NCI-H526 treated with DMSO at 0.1 percent for 48 hours (cell line): ENCODE data around the gene FAM219A.
"Not testable (repeated sequence)": the region's sequence is repeated elsewhere in the genome, so short reads cannot be mapped to it uniquely, and the experiment has no call there.

ENCODE experiments used
- DNase-seq: peaks from one replicate; lab custom pipeline; 2025; lab: John Stamatoyannopoulos, UW

FAM219A gene

DNA sequence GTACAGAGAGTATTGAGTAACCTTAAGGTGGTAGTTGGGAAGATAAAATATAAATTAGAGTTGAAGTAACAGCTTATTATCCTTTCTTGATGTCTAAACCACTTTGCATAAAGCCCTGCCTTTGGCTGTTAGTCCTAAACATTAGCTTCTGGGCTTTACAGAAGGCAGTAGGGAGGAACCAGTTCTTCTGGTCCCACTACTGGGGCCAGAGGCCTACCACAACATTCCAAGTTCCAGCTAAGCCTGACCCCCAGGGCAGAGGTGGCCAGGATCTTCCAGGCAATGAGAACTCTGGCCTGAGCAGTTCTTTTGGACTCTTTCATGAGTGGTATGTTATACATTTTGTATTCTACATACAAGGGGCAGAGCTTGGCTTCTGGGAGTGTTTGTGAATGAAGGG is 26.3 kb upstream of the FAM219A start:
- DNase-seq: peak; percentile 8

DNA sequence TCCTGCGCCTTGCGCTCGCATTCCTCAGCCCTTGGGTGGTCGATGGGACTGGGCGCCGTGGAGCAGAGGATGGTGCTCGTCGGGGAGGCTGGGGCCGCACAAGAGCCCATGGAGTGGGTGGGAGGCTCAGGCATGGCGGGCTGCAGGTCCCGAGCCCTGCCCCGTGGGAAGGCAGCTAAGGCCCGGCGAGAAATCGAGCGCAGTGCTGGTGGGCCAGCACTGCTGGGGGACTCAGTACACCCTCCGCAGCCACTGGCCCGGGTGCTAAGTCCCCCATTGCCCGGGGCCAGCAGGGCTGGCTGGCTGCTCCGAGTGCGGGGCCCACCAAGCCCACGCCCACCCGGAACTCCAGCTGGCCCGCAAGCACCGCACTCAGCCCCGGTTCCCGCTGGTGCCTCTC is 24.4 kb upstream of the FAM219A start:
- not testable (repeated sequence) for DNase-seq

DNA sequence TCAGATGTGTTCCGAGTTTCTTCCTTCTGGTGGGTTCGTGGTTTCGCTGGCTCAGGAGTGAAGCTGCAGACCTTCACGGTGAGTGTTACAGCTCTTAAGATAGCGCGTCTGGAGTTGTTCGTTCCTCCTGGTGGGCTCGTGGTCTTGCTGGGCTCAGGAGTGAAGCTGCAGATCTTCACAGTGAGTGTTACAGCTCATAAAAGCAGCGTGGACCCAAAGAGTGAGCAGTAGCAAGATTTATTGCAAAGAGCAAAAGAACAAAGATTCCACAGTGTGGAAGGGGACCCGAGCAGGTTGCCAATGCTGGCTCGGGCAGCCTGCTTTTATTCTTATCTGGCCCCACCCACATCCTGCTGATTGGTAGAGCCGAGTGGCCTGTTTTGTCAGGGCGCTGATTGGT is 23.2 kb upstream of the FAM219A start:
- not testable (repeated sequence) for DNase-seq

DNA sequence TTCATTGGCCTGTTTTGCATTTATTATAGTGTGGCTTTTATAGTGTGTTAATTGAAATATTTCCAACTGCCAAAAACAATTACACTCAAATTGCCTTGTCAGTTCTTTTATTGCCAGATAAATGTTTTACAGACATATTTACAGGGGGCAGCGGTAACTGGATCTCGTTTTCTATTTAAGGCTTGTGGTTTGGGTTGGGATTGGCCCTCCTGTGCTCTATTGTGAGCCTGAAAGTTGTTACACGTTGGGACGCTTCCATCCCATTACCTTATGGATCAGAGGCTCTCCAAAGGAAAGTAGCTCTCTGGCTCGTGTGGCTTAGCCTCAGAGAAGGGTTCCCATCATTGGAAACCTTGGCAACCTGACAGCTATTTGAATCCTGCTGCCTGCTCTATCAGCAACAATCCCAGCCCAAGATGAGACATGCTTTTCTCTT is 21.1 kb upstream of the FAM219A start:
- peak; percentile 64 for DNase-seq

DNA sequence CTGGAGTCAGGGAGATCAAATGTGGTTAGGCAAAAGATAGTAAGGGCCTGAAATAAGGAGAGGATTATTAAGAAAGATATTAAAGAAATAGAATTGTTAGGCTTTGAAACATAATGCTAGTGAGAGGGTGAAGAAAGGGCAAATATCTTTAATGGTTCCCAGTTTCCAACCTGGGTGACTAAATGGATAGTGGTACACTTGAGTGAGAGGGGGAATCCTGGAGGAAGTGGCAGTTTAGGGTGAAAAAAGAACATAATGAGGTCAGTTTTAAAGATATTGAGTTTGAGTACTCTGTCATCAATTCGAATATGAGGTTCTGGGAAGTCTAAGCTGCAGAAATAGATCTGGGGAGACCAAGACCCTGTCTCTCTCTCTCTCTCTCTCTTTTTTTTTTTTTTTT is 19.2 kb upstream of the FAM219A start:
- no peak for DNase-seq

DNA sequence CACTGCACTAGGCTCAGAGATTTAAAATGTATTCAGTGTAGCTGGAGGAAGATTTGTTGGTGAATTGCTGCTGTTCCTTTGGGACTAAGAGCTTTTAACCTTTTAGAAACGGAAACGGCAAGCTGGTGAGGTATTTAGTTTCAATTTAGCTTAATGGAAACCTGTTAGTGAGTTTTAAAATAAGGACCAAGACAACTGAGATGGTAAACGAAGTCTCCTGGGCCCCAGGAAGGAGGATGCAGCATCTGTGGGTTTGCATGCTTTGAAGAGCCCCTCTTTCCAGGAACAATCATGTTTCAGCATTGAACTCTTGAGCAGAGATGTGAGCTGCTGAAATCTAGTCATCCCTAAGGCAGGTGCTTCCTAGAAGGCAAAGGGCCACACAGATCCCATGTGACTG is 16.7 kb upstream of the FAM219A start:
- no peak for DNase-seq

DNA sequence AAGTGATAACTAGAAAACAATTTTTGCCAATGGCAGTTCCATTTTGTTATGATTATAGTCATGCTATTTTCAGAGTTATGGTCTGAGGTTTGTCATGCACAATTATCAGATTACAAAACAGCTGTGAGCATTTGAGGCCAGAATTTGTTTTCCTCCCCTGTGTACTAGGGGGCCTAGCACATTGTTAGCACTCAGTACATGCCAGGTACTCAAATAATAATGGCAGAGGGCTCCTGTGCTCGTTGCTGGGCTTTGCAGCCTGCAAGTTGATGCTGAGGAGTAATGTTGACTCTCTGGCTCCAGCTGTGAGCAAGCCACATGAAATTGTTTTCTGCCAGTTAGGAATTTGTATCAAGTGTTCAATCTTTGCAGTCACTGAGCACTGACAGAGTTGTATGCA is 7.1 kb upstream of the FAM219A start:
- DNase-seq: no peak

DNA sequence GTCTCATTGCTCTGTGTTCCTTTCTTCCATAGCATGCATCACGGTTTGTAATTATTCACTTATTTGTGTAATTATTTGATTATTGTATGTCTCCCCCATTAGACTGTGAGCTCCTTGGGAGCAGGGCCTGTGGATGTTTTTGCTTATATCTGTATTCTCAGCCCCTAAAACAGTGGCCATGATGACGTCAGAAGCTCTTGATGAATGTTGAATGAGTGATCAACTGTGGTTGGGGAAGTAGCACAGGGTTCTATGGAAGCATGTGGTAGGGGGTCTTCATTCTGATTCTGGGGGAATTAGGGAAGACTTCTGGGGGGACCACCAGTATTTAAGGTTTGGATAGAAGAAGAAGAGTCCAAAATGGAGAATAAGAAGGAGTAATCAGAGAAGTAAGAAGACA is 6.2 kb upstream of the FAM219A start:
- DNase-seq: no peak

DNA sequence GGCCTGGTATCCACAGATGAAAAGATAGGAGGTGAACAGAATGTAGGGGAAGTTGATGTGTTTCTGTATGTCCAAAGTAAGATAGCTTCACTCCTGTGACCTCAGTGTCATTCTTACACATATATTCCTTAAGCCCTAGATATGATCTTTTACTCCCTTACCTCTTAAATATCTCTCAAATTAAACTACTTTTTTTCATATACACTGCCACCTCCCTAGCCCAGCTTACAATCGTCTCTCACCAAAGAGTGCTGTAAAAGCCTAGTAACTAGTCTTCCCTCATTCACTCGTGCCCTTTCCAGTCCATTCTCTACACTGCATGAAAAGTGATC is 5.5 kb upstream of the FAM219A start:
- DNase-seq: no peak

DNA sequence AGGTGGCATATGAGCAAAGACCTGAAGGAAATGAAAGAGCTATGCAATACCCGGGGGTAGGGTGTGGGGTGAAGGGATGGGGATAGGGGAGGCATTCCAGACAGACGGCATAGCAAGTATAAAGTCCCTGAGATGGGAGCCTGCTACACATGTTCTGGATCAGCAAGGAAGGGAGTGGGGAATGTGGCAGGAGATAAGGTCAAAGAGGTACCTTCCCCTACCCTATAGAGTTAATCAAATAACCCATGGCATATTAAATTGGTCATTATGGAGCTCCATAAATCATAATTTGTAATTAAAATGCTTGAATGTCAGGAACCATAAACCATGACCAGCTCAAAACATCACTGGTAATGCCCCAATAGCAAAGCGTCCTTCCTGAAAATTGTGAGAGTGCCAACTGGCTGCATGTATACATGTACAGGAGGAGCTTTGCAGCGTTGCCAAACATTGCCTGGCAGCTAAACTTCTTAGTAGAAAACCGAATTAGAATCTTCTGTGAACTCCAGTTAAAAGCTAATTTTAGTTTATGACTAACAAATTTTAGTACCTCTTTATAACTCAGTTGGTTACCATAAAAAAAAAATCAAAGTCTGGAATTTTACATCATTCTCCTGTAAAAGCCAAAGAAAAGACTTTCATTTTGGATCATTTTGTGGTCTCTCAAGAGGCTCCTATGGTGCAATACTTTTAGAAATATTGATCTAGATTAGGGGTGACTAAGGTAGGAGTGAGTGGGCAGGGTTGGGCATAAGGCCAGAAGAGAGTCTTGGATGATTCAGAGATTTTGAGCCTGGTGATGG is 4.9 kb upstream of the FAM219A start:
- no peak for DNase-seq

DNA sequence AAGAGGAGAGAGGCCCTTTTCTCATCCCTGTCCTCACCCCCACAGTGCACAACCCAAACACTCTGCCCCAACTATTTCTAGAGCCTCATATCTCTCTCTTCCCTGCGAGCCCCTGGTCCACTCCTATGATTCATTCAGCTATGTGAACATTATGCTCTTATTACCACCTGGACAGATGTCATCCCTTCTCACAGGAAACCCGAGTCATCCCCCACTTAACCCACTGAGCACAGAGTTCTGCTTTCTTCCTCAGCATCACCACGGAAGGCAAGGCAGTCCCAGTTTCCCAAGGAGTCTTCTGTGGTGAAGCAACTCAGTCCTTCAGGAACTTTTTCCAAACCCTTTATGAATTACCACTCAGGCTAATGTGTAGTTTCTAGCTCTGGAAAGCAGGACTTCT is 1.6 kb upstream of the FAM219A start:
- DNase-seq: no peak

DNA sequence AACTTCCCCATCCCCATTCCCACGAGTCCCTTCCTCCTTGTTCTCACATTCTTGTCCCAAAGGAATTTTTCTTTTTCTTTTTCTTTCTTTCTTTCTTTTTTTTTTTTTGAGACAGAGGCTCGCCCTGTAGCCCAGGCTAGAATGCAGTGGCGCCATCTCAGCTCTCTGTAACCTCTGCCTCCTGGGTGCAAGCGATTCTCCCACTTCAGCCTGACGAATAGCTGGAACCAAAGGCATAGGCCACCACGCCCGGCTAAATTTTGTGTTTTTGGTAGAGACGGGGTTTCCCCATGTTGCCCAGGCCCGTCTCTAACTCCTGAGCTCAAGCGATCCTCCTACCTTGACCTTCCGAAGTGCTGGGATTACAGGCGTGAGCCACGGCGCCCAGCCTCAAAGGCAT is 986 bp upstream of the FAM219A start:
- no peak for DNase-seq

DNA sequence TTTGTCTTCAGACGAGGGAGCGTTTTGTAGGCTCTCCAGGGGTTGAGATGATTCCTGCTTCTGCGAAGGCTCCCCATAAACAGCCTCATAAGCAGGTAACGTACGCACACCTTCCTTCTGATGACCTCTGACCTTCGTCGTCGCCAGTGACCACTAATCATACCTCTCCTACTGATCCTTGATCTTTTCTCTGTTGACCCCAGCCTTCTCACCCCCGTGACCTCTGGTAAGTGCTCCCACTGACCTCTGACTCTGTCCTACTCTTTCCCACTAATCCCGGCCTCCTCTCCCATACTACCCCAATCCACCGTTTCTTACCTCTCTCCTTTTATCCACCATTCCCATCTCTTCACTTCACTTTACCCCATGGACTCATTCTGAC is 580 bp upstream of the FAM219A start:
- DNase-seq: no peak

DNA sequence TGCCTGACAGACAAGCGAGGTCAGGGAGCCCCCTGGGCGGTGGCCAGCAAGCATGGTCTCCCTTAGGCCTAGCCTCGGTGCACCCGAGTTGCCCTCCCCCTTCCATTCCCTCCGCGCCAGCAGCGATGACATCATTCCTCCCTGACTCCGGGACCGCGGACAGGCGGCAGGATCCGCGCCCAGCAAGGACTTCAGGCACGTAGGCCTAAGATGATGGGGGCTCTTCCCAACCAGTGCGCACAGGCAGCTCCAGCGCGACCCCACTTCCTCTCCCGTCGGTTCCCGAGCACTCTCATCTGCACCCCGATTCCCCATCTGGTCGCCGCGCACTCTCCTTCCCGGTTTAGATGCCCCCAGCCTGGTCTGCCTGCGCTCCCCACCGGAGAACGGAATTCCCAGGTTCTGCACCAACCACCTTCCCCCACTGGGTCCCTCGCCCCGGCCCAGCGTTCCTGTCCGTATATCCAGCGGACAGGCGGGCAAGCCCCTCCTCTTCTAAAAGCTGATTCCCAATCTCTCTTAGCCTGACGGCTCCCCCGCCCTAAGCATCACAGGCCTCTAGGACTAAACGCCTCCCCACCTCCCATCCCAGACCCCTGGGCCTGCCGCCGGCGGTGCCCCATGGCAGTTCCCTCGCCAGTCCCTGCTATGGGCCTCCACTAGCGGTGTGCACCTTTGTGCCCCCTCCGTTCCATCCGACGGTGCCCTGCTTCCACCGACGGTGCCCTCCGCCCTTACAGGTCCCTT is 931 bp downstream of the FAM219A start:
- DNase-seq: peak; percentile 54

DNA sequence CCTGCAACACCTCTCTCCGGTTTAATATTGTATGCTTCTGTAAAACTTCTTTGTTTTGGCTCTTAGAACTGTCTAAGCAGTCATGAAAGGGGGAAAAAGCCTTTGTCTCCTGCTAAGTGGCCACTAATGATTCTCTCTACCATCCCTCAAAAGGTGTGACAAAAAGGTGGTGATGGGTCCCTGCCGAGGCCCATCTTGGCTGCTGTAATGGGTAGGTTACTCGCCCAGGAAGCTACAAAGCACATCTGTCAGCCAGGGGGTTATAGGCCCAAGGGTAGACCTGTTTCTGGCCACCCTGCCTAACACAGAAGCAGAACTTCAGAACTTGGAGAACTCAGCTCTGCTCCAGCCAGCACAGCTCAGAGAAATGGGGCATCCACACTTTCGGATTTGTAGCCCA is 1.6 kb downstream of the FAM219A start:
- DNase-seq: no peak

DNA sequence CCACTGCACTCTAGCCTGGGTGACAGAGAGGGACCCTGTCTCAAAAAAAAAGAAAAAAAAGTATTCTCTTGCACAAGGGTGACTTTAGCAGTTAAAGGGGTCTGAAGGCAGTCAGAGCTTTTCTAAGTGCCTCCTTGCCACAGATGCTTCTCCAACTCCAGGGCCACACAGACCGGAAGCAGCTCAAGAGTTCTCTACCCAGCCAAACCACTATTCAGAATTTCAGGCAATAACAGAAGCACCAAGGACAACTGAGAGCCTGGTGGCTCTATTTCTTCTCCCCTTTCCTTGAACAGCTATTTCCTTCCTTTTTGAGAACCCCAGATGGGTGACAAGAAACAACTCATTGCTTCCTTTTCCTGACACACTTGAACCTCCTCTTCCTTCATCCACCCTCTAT is 2.2 kb downstream of the FAM219A start:
- DNase-seq: no peak

DNA sequence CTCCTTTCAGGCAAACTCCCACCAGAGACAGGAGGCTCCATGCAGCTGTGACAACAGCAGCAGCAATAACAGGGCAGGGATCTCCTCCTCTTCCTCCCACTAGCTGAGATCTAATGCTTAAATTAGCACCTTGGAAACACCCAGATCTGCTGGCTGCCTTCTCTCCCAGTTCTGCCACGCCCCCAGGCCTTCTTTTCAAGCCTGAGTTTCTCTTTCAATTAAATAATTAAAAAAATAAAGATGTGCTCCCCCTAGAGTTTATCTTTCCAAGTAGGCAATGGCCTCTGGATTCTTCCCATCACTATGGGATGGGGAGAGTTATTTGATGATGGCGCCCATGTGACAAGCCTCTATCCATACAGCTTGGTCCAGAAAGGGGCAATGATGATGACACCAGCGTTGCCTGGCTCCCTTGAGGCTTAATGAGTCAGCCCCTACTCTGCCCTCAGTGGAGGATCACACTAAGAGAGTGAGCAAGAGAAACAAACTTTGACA is 3.8 kb downstream of the FAM219A start:
- no peak for DNase-seq

DNA sequence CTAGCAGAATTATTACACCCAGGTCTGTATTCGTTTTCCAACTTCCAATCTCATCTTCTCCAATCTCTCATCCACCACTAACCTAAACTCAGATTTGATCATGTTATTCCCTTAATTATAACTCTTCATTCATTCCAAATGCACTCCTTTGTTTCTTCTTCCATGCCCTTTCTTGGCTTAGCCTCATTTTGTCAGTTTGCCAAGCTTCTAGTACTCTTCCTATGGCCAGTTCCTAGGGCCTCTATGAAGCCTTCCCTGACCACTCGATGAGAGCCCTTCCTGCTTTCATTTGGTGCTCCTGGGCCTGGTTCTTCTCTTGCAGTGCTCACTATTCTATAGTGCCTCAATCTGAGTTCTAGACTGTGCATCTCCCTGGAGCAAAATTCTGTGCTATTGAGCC is 5.8 kb downstream of the FAM219A start:
- no peak for DNase-seq

DNA sequence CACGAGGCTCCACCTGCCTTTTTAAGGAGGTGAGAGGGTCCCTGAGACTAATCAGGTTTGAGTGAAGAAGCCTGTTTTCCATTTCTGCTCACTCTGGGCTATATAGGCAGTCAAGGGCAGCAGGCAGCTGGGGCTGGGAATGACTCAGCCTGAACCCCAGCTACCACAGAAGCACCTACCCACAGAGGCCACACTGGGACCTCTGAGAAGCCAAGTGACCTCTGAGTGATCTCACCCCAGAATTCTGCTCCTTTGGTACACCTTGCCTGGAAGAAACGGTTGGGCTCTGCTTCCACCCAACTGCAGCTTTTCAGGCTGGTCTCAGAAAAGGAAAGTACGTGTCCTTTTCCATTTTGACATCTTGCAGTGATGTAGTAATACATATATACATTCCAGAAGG is 6.8 kb downstream of the FAM219A start:
- DNase-seq: no peak

DNA sequence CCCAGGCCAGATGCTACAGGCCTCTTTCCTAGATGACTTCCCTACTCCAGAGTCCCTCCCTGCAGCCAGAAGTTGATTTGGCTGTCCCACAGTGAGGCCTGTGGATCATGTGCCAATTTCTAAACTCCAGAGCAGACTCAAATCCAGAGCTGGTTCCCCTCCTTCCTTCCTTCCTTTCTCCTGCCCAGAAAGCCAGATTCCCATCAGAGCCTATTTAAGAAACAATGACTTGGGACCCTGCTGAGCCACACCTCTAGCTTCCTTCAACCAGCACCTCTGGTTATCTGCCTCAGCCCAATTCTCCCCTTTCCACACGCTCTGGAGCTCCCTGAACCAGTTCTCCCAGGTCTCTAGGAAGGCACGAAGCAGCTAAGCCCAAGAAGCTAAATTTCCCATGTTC is 7.2 kb downstream of the FAM219A start:
- no peak for DNase-seq

DNA sequence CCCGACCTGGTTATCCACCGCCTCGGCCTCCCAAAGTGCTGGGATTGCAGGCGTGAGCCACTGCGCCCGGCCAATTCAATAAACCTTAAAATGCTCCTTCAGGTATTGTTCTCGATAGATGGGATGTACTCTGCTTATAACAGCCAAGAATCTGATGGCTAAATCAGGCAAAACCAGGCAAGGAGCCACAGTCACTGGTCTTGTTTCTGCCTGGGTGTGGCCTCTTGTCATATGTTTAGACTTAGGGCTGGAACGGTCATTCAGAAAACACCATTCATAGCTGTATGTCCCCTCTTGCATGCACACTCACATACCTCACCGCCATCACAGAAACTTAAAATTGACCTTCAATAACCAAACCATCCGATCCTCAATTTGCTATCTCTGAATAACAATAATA is 7.7 kb downstream of the FAM219A start:
- no peak for DNase-seq

DNA sequence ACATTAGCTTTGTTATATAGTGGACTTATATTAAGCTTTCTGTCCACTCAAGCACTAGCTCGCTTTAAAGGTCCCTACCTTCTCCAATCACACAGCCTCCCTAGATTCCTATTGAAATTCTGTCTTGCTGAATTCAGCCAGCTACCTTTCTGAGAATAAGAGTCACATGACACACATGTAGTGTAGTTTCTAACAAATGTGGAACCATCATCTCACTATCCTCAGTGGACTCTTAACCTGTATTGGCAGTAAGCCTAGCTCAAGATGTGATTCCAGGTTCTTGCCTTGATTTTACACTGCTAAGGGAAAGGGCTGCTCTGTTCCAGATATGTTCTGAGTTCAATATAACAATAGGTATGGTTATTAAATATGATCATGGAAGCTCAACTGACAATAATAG is 11.4 kb downstream of the FAM219A start:
- DNase-seq: no peak

DNA sequence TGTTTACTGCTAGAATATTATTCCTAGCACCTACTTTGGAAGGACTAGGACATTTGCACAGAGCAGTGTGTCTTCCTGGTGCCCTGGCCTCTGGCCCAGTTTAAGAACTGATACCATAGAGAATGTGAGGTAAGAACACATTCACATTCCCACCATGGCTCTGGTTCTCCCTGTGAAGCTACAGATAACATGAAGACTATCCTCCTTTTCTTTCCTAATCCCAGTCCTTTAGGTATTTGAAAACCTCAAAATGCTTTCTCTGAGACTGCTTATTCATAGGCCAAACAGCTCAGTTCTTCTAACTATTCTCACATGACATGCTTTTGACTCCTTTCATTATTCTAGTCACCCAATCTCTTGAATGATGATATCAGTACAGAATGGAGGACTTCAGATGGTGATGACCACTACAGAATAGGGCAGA is 11.9 kb downstream of the FAM219A start:
- DNase-seq: no peak

DNA sequence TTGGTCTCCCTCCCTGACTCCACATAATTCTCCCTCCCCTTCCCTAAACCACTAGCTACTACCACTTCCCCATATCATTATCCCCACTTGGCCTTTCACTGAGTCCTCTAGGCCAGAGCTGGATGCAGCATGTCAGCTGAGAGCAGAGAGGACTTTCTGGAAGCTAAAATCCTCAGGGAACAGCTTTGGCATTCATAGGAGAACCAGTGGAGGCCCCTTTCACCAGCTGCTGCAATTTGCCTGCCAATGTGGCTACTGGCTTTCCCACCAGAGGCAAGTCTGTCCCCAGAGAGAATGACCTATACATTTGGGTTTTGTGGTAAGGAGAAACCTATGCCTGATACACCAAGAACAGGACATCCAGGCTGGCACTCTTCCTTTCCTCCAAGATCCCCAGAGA is 14.4 kb downstream of the FAM219A start:
- DNase-seq: no peak
